ENCODE results near the gene ULK4.

ULK4 gene

GRCh38 chr3:41244620-41245336, 717.1 kb downstream of the ULK4 start:
- no peak for DNase-seq

GRCh38 chr3:41243183-41243582, 718.7 kb downstream of the ULK4 start:
- DNase-seq: no peak

DNA sequence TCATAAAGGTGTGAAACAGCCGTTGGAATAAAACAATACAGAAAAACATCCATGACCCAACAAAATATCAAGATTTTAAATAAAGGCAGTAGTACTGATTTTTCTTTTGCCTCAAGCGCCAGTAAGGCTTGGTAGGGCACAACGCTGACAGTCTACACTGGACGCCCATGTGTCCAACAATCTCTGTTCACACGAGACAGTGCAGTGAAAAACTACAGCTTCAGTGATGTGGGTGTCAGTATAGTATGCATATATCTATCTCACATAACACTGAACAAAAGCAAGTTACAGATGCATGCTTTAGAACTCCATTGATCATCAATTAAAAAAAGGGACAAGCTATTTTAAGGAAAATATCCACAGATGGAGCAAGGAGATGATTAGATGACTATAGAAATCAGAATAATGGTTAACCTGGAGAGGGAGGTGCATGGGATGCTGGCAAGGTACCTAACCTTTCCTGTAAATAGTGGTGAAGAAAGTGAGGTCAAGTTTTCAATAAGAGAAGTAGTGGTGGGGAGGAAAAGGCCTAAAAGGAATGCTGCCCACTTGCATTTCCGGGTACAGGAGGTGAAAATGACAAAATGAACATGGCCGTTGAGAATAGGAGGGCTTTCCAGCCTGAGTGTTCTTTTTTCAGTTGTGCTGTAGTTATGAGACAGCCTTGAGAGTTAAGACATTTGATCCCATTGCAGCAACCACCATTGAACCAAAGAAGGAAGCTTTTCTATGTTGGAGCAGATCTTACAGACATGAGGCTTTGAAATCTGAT, 719.9 kb downstream of the ULK4 start:
- no peak for DNase-seq

DNA sequence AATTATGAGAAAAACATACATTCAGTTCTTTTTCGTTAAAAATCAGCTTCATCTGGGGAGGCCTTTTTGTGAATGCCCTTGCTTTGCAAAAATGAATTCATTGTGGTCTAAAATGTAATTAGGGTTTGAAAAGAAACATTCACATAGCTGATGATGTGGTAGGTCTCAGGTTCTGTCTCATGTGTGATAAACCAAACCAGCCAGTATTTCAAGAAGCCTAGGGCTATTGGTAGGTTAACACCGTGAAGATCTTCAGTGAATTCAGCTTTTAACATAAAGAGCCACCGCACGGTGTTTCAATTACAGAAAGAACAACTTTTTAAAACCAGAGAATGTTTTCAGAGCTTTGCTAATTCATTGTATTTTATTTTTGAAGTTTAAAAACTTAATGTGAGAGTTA, 720.7 kb downstream of the ULK4 start:
- no peak for DNase-seq

DNA sequence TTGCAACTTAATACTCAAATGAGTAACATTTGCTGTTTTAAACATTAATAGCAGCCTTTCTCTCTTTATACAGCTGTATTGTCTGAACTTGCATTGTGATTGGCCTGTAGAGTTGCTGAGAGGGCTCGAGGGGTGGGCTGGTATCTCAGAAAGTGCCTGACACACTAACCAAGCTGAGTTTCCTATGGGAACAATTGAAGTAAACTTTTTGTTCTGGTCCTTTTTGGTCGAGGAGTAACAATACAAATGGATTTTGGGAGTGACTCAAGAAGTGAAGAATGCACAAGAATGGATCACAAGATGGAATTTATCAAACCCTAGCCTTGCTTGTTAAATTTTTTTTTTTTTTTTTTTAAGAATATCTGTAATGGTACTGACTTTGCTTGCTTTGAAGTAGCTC, 722.3 kb downstream of the ULK4 start:
- no peak for DNase-seq

GRCh38 chr3:41237907-41238306, 724.0 kb downstream of the ULK4 start:
- DNase-seq: no peak

GRCh38 chr3:41236228-41236627, 725.7 kb downstream of the ULK4 start:
- DNase-seq: no peak

- no peak for DNase-seq
Measured at GRCh38 chr3:41234823-41235721, 726.8 kb downstream of the ULK4 start.

GRCh38 chr3:41224120-41224806, 737.6 kb downstream of the ULK4 start:
- no peak for DNase-seq

- DNase-seq: no peak
Measured at GRCh38 chr3:41223691-41224090, 738.2 kb downstream of the ULK4 start.

- DNase-seq: no peak
Measured at GRCh38 chr3:41223078-41223477, 738.8 kb downstream of the ULK4 start.

- DNase-seq: no peak
Measured at GRCh38 chr3:41222501-41222900, 739.4 kb downstream of the ULK4 start.

DNA sequence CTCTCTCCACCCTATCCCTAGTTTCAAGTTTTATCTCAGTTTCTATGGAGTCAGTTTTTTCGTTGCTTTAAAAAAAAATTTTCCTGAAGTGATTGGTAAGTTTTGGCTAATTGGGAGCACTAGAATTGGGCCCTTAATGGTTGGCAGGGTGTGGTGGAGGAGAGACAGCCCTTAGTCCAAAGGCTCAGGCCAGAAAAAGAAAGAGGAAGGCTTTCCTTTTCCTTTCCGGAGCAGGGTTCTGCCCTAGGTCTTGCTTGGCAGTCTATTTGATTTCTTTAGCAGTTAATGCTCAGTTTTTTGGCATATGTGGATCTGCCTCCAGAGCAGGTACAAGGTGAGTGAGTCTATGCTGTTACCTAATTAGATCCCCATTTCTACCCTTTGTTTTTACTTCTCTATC, 739.9 kb downstream of the ULK4 start:
- DNase-seq: no peak

GRCh38 chr3:41220906-41221677, 740.8 kb downstream of the ULK4 start:
- no peak for DNase-seq

- DNase-seq: no peak
Measured at GRCh38 chr3:41219424-41219823, 742.5 kb downstream of the ULK4 start.

DNA sequence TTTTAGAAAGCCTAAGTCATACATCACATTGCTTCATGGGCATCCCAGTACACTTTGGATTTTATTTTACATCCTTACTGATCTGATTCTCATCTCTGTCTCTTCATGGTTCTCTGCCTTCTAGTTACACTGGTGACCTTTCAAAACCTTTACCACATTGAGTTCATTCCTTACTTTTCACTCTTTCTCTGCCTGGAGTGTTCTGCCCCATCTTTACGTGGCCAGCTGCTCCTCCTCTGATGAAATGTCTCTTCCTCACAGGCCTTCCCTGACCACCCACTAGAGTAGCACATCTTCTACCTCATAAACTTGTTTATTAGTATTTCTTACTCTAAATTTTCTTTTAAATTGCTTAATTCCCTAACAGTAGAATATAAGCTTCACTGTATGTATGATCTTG, 744.9 kb downstream of the ULK4 start:
- no peak for DNase-seq

DNA sequence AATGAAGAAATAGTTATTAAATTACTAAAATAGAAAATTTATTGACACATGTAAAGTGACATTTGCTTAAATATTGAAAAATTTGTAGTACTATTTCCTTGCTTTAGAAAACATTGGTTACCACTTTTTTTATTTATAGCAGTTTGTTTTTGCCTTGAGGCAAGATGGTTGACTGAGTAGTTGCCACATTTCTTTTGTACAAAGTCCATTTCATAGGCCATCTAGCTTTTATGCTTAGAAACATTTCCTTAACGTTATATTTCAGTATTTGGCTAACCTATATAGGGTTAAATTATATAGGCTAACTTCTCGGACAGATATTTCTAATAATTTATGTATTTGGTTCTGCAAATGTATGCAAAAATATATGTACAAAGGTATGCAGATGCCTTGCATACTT, 745.5 kb downstream of the ULK4 start:
- DNase-seq: no peak

DNA sequence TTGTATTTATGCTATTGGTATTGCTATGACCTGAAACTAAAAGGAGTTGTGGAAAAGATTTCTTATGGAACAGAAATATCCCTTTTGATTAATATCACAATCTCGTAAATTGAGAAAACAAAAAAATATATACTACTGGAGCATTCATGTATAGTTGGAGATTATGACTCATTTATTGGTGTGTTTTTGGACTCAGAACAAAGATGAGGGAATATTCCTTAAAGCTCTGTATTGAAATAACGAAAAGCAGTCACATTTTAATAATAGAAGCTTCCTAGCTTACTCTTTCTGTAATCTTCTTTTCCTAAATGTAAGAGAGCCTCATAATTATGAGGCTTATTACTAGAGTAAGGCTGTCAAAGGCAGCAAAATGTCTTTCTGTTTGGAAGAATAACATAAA, 748.3 kb downstream of the ULK4 start:
- no peak for DNase-seq

GRCh38 chr3:41212088-41212487, 749.8 kb downstream of the ULK4 start:
- no peak for DNase-seq

DNA sequence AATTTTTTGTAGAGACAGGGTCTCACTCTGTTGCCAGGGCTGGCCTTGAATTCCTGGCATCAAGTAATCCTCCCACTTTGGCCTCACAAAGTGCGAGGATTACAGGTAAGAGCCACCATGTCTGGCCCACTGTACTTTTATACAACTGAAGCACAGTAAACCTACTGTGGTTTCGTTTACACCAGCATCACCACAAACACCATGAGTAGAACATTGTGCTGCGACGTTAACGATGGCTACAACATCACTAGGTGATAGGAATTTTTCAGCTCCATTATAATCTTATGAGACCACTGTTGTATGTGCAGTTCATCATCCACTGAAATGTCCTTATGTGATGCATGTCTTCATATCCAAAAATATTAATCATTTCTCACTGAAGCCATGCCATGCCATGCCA, 750.9 kb downstream of the ULK4 start:
- no peak for DNase-seq

DNA sequence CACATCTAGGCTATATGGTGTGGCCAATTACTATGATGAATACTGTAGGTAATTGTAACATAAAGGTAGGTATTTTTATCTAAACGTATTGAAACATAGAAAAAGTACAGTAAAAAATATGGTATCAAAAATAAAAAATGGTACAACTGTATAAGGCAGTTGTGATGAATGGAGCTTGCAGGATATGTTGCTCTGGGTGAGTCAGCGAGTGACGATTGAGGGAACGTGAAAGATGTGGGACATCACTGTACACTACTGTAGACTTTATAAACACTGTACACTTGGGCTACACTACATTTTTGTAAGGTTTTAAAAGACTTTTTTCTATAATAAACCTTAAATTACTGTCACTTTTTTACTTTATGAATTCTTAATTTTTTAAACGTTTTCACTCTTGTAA, 752.3 kb downstream of the ULK4 start:
- no peak for DNase-seq

All from SIG-M5 (cell line).